SKM-1 (cell line): ENCODE measurements around the gene PCMTD2.

Experiments
- DNase-seq: peaks from one replicate; lab custom pipeline; 2025; ENCODE audit not compliant: unreplicated experiment; lab: John Stamatoyannopoulos, UW

The PCMTD2 gene

DNA sequence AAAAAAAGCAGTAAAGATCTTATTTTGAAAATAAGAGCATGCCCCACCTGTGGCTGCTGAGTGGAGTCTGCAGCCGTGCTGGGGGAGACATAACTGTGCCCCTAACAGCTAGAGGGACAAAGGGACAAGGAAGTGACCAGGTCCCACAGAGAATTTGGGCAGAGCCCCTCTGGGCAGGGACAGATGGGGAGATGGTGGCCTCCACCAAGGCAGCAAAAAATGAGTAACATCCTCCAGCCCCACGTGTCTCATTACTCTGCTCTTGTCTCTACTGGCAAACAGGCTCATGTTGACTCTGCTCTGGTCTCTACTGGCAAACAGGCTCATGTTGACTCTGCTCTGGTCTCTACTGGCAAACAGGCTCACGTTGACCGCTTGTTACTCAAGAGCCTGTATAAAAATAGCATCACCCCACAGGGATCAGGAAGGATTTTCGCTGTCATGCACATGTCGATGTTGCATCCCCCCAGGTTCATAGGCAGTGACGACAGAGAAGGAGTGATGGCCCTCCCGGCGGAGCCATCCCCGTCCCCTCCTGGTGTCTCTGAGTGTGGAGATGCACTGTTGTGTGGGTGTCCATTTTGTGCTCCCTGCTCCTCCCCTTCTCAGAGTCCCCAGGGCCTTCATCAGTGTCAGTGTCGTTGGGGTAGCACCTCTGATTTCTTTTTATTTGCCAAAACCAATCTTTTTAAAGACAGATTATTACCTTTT is 17.3 kb upstream of the PCMTD2 start:
- no peak for DNase-seq

DNA sequence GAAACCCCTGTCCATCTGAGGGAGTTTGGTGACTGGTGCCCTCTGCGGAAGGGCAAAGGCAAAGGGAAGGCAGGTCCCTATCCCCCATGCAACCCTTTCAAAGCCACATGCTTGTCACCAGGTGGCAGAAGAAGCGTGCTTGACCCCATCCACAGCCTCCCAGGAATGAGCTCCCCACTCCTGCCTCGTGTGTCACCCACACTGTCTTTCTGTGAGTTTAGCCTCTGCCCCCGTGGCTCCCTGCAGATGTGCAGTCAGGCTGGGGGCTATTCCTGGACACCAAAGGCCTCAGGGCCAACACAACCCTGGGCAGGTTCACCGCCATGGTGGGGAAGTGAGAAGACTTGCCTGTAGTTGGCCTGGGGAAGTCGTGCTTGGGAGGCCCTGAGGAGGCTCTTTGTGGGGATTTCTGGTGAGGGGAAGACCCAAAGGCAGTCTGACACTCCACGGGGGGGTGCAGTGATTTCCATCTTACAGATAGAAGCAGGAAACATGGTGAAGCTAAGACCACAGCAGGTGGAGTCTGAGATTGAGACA is 16.6 kb upstream of the PCMTD2 start:
- no peak for DNase-seq

DNA sequence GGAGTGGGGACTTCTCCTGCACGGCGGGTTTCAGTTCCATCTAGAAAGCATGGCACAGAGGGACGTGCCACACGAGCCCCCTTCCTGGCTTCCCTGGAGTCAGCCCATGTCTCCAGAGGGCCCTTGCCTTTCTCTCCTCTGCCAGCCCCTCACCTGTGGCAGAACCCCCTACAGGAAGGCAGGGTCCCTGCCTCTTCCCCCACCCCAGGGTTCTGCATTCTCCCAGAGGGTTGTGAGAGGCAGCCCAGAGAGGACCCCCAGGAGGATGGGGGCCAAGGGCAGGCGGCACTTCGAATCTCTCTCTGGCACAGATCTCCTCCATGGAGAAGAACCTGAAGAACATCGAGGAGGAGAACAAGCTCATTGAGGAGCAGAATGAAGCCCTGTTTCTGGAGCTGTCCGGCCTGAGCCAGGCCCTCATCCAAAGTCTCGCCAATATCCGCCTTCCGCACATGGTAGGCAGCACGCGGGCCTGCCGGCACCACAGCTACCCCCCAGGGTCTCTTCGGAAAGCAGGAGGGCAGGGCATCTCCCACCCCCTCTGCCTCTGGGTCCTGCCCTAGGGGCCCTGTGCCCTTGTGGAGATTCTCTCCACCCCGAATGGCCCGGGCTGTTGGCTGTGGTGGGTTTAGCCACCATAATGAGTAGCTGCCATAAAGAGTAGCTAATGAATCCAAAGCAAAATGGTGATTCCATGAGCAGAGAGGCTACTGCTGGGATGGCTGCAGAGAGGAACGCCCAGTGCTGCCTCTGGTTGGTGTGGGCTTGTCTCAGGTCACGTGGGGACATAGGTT is 15.9 kb upstream of the PCMTD2 start:
- DNase-seq: no peak

DNA sequence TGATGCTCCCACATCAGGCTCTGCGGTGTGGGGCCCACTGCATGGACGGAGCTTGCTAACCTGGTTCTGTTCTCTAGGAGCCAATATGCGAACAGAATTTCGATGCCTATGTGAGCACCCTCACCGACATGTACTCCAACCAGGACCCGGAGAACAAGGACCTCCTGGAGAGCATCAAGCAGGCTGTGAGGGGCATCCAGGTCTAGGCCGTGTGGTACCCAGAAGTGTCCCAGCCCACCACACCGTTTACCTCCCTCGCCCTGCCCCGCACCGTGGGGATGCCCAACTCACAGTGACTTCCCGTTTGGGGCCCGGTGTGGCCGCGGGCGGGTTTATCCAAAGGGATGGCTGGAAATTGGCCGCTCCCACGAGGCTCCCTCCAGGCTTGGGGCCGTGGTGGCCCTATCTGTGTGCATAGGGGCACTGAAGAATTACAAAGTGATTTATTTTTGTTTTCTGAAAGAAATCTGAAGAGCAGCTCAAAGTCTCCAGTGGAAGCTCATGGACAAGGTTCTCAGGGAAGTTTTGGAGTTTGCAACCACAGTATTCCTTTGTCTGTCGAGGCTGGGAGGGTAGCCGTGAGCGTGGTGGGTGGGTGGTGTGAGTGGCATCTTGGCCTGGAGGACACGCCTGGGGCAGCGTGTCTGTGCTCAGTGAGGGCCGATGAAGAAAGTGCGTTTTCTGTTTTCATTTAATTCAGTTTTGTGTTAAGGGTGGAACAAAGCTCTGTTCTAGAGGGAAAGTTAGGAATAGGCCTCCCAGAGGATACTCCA is 15.1 kb upstream of the PCMTD2 start:
- DNase-seq: no peak

DNA sequence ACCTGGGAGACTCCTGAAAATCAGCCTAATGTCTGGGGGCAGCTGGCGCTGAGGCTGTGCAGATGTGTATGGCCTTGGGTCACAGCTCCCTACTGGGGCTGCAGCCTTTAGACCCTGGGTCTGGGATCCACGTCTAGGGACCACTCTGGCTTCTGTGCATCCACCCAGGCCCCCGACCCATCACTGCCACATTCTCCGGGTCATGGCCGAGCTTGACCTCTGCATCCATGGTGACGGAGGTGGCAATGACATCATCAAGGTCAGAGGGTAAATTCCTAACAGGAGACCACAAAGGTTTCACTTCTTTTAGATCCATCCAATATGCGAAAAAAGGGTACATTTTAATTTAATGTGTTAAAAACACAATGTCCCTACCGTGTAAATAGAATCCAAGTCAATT is 14.5 kb upstream of the PCMTD2 start:
- no peak for DNase-seq

- no peak for DNase-seq
These were observed 13.3 kb upstream of the PCMTD2 start for GRCh38 chr20:64242003-64242796.

DNA sequence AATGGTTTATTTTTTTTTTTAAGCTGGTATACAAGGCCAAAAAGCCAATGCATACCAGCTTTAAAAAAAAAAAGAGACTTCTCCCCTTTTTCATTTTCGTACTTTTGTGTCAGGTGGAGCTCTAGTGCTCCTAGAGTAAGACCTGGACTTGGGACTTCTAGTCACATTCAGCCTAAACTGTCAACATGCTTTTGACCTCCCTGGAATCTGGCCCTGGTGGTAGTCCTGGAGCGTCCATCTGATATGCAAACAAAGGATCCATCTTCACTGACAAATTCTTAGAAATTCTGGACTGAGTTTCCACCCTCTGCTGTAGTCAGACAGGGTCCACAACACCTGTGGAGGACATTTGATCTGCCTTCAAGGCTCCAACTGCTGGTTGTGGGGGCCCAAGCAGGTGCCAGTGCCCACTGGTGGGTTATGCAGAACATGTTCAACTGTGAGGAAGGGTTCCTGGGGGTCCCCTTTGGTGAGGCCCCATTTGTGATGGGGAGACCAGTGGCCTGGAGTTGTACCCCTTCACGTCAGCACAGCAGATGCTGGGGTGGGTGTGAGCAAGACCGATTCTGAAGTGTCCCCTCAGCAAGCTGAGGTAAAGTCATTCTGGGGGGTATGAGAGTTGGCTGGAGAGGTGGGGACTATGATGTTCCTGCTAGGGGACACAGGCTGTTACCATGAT is 12.6 kb upstream of the PCMTD2 start:
- no peak for DNase-seq

DNA sequence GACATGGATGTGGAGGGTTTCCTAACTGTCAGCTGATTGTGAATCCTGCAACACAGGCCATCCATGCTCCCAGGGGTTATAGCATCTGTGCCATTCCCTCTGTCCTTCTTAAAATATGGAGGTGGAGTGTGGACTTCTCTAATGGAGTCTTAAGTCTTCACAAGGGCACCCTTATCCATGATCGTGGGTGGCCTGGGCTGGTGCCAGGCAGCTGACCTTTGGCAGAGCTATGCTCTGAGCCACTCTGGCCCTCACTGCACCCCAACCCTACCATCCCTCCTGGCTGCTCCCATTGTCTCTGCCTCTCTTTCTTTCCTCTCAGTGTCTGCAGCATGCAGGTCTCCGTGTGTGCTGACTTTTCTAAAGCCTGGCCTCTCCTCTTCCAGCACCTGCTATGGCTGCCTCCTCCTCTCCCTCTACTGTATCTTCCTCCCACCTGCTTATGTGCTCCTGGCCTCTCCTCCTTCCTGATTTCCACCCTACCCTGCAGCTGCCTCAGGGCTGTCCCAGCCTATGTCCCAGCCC is 11.2 kb upstream of the PCMTD2 start:
- no peak for DNase-seq

DNA sequence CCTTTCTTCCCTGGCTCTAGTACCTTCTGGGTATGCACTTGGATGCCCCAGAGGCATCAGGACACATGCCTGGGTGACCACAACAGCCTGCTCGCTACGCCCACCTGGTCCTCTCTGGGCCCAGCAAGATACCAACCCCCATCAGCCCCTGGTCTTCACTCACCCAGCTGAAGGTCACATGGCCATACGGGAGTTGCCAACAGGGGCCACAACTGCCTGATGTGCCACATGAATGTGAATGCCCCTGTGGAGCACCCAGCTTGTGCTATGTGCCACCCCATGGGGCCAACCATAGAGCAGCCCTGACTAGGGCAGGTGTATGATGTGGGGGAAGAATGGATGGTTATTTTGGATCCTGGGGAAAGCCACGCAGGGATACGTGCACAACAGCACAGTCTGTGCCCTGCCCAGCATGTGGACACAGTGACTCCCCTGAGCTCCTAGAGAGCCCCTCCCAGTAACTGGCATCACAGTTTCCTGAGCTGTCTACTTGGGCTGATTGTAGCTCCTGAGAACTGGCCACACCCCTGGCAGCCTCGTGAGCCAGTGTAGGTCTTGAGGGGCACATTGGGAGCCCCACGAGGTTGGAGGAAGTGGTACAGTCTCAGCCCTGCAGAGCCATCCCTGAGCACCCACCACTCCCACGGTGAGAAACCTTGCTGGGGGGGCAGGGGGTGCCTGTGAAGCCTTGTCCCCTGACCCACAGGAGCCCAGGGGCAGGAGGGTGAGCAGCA is 10.5 kb upstream of the PCMTD2 start:
- no peak for DNase-seq

GRCh38 chr20:64245746-64246595 is 9.6 kb upstream of the PCMTD2 start:
- no peak for DNase-seq

DNA sequence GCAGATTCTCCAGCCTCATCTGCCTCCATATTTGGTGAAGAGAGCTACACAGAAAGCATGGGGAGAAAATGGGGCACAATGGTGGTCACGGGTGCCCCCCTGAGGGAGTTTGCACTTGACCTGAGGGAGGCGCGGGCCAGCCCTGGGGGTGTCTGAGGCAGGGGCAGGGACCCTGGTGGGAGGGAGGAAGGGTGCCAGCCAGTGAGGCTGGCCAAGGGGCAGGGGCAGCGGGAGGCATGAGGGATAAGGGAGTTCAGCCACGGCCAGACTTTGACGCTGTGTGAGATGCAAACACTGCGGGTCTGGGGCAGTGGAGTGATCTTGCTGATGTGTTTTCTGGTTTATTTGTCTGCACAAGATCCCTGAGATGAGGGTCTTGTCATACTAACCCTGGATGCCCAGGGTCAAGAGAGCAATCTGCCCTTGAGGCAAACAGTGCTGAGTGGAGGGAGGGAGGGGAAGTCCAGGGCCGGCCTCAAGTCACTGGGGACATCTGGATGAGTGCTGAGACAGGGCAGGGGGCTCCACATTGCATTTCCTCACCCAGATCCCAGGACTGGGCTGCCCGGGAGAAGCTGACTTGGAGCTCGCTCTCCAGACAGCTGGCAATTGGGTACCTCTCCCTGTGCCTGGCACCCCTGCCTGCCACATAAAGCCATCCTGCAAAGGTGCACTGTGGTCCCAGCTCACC is 8.8 kb upstream of the PCMTD2 start:
- DNase-seq: no peak

- DNase-seq: no peak
These were observed 8.3 kb upstream of the PCMTD2 start for GRCh38 chr20:64247307-64247618.

DNA sequence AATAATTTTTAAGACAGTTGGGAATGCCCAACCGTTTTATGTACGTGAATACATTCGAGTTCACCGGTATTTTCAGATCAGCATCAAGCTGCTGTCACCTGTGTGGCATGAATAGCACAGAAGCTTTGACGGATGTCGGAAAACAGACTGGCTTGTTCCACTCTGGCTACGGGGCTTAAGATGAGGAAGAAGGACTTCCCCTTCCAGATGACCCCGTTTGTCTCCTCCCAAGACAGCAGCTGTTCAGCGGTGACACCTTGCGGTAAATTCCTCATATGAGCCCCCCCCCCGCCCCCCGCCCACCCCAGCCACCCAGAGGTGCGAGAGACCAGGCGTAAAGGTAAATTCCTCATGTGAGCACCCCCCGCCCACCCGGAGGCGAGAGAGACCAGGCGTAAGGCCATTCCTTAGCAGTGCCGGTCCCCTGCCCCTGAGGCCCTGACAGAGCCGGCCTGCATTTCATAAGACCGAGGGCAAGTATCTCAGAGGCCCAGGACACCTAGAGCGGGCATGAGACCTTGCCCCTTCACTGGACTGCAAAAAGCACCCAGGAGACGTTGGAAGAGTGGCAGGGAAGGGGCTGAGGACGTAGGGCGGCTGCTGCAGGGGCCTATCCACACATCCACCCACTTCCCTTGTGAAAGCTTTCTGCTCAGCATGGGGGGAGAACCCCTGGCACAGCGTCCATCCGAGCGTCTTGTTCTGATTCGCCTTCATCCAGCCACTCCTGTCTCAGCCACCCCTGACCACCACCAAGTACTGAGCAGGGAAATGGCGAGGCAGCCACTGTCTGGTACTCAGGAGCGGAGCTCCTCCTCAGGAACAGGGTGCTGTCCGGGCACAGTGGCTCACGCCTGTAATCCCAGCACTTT is 7.3 kb upstream of the PCMTD2 start:
- DNase-seq: peak; percentile 58

- DNase-seq: no peak
These were observed 5.5 kb upstream of the PCMTD2 start for GRCh38 chr20:64250027-64250426.

- no peak for DNase-seq
These were observed 2.6 kb upstream of the PCMTD2 start for GRCh38 chr20:64253000-64253383.

GRCh38 chr20:64253443-64253842 is 2.1 kb upstream of the PCMTD2 start:
- DNase-seq: no peak

GRCh38 chr20:64254156-64254555 is 1.4 kb upstream of the PCMTD2 start:
- DNase-seq: no peak
